Measurements from ENCODE around the gene ATG5. TPM values are rescaled to one million over a fixed set of nuclear protein-coding genes. Genes with fewer than 3 reads are reported as not detected.

ATG5 gene
- total and polyA plus RNA-seq, 2 experiments from 2014 or later = 31.6 to 48.2 TPM

DNA sequence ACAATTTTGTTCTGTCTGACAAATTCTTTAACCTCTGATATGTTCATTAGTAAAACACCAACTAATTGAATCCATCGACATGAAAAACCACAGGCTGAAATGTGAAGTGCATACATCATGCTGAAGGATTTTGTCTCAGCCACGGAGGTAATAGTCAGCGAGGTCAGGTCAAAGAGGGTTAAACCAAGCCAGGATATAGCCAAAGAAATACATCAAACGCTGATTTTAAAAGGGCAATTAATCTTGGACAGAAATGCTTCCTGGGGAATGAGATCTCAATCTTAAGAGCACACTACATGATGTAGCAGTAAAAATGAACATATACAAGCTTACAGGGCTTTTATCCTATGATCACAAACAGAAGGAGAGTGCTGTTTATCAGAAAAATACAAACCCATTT is 132.7 kb downstream of the ATG5 start:
- Histone ChIP-seq H4K20me1 (replicated peaks; ENCODE audit: insufficient read depth) (no peaks in the 10 kb centered on the region), H3K4me3 (no peak overlapping the region), H3K36me3 (ENCODE audit: insufficient read depth) (0 out of 2 replicates have a peak, but pooled peaks cover 3% of the 10 kb centered on the region), H2AFZ (no peak overlapping the region), H3K9me2 (ENCODE audit: insufficient read depth) (no peaks in the 10 kb centered on the region), H3K4me1 (ENCODE audit: insufficient read depth) (peaks cover 11% of the 10 kb centered on the region), H3K27ac (ENCODE audit: low read depth) (no peak overlapping the region), H3K4me2 (no peak overlapping the region), H3K79me2 (replicated peaks; ENCODE audit: insufficient read depth) (no peaks in the 10 kb centered on the region), H3K27me3 (ENCODE audit: insufficient read depth) (no peaks in the 10 kb centered on the region), H3F3A (replicated peaks; ENCODE audit: low read depth) (no peaks in the 10 kb centered on the region)
- Mint-ChIP-seq H3K4me3 (no peak overlapping the region), H3K27me3 (ENCODE audit: insufficient read depth, low read depth, poor library complexity) (no peaks in the 10 kb centered on the region), H3K9me3 (no peaks in the 10 kb centered on the region), H3K36me3 (ENCODE audit: low read depth) (no peaks in the 10 kb centered on the region; the same call in 2 of the 3 replicates), H3K4me1 (peaks cover 26% of the 10 kb centered on the region), H3K27ac (no peak overlapping the region)
- ATAC-seq = no peak
- TF ChIP-seq POLR2AphosphoS5 (IDR thresholded peaks at IDR 0.05; ENCODE audit: low read depth) = no peak
- TF ChIP-seq ZNF114 (CRISPR knock-in tag; IDR thresholded peaks at IDR 0.05) = no peak
- TF ChIP-seq, protein P1, sequence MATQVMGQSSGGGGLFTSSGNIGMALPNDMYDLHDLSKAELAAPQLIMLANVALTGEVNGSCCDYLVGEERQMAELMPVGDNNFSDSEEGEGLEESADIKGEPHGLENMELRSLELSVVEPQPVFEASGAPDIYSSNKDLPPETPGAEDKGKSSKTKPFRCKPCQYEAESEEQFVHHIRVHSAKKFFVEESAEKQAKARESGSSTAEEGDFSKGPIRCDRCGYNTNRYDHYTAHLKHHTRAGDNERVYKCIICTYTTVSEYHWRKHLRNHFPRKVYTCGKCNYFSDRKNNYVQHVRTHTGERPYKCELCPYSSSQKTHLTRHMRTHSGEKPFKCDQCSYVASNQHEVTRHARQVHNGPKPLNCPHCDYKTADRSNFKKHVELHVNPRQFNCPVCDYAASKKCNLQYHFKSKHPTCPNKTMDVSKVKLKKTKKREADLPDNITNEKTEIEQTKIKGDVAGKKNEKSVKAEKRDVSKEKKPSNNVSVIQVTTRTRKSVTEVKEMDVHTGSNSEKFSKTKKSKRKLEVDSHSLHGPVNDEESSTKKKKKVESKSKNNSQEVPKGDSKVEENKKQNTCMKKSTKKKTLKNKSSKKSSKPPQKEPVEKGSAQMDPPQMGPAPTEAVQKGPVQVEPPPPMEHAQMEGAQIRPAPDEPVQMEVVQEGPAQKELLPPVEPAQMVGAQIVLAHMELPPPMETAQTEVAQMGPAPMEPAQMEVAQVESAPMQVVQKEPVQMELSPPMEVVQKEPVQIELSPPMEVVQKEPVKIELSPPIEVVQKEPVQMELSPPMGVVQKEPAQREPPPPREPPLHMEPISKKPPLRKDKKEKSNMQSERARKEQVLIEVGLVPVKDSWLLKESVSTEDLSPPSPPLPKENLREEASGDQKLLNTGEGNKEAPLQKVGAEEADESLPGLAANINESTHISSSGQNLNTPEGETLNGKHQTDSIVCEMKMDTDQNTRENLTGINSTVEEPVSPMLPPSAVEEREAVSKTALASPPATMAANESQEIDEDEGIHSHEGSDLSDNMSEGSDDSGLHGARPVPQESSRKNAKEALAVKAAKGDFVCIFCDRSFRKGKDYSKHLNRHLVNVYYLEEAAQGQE (IDR thresholded peaks at IDR 0.05; ENCODE audit: unreplicated experiment) = no peak
- no peak for TF ChIP-seq NANOG (IDR thresholded peaks at IDR 0.05; ENCODE audit: borderline replicate concordance)
- no peak for TF ChIP-seq CREB1 (CRISPR knock-in tag; IDR thresholded peaks at IDR 0.05; ENCODE audit: low read depth)
- no peak for TF ChIP-seq EZH2phosphoT487 (IDR thresholded peaks at IDR 0.05; ENCODE audit: unreplicated experiment)
- no peak for TF ChIP-seq EZH2 (IDR thresholded peaks at IDR 0.05; ENCODE audit: low read depth, unreplicated experiment)
- TF ChIP-seq, protein P2, sequence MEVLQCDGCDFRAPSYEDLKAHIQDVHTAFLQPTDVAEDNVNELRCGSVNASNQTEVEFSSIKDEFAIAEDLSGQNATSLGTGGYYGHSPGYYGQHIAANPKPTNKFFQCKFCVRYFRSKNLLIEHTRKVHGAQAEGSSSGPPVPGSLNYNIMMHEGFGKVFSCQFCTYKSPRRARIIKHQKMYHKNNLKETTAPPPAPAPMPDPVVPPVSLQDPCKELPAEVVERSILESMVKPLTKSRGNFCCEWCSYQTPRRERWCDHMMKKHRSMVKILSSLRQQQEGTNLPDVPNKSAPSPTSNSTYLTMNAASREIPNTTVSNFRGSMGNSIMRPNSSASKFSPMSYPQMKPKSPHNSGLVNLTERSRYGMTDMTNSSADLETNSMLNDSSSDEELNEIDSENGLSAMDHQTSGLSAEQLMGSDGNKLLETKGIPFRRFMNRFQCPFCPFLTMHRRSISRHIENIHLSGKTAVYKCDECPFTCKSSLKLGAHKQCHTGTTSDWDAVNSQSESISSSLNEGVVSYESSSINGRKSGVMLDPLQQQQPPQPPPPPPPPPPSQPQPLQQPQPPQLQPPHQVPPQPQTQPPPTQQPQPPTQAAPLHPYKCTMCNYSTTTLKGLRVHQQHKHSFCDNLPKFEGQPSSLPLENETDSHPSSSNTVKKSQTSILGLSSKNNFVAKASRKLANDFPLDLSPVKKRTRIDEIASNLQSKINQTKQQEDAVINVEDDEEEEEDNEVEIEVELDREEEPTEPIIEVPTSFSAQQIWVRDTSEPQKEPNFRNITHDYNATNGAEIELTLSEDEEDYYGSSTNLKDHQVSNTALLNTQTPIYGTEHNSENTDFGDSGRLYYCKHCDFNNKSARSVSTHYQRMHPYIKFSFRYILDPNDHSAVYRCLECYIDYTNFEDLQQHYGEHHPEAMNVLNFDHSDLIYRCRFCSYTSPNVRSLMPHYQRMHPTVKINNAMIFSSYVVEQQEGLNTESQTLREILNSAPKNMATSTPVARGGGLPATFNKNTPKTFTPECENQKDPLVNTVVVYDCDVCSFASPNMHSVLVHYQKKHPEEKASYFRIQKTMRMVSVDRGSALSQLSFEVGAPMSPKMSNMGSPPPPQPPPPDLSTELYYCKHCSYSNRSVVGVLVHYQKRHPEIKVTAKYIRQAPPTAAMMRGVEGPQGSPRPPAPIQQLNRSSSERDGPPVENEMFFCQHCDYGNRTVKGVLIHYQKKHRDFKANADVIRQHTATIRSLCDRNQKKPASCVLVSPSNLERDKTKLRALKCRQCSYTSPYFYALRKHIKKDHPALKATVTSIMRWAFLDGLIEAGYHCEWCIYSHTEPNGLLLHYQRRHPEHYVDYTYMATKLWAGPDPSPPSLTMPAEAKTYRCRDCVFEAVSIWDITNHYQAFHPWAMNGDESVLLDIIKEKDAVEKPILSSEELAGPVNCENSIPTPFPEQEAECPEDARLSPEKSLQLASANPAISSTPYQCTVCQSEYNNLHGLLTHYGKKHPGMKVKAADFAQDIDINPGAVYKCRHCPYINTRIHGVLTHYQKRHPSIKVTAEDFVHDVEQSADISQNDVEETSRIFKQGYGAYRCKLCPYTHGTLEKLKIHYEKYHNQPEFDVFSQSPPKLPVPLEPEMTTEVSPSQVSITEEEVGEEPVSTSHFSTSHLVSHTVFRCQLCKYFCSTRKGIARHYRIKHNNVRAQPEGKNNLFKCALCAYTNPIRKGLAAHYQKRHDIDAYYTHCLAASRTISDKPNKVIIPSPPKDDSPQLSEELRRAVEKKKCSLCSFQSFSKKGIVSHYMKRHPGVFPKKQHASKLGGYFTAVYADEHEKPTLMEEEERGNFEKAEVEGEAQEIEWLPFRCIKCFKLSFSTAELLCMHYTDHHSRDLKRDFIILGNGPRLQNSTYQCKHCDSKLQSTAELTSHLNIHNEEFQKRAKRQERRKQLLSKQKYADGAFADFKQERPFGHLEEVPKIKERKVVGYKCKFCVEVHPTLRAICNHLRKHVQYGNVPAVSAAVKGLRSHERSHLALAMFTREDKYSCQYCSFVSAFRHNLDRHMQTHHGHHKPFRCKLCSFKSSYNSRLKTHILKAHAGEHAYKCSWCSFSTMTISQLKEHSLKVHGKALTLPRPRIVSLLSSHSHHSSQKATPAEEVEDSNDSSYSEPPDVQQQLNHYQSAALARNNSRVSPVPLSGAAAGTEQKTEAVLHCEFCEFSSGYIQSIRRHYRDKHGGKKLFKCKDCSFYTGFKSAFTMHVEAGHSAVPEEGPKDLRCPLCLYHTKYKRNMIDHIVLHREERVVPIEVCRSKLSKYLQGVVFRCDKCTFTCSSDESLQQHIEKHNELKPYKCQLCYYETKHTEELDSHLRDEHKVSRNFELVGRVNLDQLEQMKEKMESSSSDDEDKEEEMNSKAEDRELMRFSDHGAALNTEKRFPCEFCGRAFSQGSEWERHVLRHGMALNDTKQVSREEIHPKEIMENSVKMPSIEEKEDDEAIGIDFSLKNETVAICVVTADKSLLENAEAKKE (CRISPR knock-in tag; IDR thresholded peaks at IDR 0.05) = no peak
- TF ChIP-seq, protein P3, sequence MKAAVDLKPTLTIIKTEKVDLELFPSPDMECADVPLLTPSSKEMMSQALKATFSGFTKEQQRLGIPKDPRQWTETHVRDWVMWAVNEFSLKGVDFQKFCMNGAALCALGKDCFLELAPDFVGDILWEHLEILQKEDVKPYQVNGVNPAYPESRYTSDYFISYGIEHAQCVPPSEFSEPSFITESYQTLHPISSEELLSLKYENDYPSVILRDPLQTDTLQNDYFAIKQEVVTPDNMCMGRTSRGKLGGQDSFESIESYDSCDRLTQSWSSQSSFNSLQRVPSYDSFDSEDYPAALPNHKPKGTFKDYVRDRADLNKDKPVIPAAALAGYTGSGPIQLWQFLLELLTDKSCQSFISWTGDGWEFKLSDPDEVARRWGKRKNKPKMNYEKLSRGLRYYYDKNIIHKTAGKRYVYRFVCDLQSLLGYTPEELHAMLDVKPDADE (IDR thresholded peaks at IDR 0.05) = no peak
- TF ChIP-seq CTCF (conservative IDR thresholded peaks at IDR 0.05; ENCODE audit: low read depth in 2 of 2) = no peak
- DNase-seq (ENCODE audit: low spot score) = no peak
